A172 (cell line): ENCODE results near the gene ARHGAP22. TPM values are rescaled to one million over a fixed set of nuclear protein-coding genes. Genes with fewer than 3 reads are reported as not detected.

Experiments used
- DNase-seq: peaks from one replicate; pipeline ENCODE4 v3.0.0-alpha.2; 2015; ENCODE audit warnings: low spot score
- total RNA-seq: library from RNA; depleted of rRNA; stranded (reverse); fragments of >200 nt; shearing (Covaris generic); gene quantifications from 2 replicates; pipeline ENCODE4 v1.2.3, GENCODE V29; 2014

The ARHGAP22 gene
- total RNA-seq, 1 experiment from 2014 or later, result 8.2 TPM

DNA sequence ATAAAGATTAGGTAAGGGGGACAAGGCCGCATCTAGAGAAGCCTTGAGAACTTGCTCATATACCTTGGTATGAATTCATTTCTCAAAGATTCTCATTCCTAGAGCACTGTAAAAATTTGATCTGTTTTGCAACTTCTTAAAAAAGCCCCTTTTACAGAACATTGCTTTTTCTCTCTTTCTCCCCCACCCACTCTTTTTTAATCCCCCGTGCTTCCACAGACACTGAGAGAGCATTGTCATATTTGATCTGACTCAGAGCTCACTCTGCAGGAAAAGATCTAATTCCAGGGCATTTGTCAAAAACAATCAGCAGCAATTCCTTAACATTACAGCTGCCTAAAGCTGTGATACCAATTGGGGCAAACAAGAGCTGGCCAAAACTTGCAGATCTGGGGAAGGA, 92.0 kb downstream of the ARHGAP22 start:
- DNase-seq, result no peak

DNA sequence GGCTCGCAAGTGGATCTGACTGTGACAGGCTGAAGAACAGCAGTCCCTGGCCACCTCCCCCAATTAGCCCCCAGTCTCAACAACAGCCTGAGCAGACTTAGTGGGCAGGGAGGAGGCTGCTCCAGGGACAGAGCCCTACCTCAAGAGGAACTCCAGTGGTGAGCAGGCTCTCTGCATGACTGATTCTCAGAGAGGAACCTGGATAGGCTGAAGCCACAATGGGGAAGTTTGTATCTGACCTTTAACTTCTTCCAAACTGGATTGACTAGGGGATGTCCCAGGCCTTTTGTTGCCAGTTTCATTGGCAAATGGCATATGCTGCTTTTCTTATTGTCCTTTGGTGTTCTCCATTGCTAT, 93.0 kb downstream of the ARHGAP22 start:
- DNase-seq, result no peak

DNA sequence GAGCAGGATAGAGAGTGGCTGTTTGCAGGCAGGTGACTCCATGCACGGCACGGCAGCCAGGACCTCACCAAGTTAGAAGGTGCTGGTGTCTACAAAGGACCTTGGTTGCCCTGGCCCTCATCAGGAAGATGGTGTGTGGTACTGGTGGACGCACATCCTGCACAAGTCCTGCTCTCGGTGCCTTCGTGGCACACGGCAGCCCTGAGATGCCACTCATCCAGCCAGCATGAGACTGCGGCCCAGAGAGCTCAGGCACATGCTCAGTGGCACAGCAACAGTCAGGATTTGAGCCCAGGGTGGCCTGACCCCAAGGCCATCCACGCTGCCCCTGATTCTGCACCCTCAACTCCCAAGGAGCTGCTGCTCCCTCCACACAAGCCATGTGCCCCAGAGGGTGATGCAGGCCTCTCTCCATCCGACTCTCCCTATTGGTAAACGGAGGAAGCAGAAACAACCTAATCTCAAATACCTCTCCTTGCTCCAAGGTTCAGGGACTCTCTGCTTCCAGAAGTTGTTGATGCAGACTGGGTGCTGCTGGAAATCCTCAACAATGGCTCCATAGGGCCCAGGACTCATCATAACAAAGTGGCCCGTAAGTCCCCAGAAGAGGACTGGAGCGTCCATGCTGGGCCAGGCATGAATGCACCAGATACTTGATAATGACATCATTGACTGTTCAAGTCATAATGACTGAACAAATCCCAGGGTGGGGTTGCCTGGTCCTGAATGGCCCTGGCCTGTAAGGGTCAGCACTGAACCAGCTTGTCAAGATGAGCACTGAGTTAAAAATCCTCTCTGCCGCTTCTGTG, 93.6 kb downstream of the ARHGAP22 start:
- DNase-seq, result no peak

GRCh38 chr10:48509974-48510692, 94.7 kb downstream of the ARHGAP22 start:
- no peak for DNase-seq

DNA sequence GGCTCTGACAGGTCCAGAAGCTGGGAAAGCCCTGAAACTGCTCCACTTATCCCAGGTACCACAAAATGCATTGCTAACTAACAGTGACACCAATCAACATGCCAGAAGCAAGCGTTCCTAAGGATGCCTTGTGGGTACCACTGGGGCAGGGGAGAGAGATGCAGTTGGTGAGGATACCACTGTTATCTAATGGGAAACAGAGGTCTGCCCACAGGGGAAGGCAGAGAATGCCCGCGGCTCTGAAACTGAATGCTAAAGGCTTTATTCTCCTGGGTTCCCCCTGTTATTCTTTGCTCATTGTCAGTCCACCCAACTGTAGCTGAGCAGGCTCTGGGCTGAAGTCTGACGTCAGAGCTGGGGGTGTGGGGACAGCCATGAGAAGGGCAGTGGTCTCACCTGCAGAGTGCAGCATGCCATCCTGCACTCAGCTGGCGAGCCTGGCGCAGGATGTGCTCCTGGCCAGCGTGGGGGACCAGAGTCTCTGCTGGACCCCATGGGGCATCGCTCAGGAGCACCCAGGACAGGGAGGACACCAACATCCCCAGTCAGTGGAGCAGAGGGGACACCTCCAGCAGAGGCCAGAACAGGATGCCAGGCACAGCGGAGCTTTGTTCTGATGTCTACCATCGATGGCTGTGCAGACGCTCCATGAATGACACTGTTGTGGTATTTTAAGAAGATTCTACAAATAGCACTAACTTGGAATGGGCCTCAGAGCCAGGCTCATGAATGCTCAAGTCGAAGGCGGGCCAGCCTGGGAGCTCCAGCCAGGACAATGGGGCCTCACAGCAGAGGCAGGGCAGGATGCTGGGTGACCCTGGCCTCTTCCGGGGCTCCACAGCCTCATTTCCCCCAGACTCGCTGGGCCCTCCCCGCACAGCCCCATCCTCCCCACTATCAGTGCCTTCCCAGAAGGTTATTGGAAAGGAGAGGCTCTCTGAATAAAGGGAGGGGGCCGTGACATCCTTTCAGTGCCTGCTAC, 95.8 kb downstream of the ARHGAP22 start:
- no peak for DNase-seq

GRCh38 chr10:48507933-48508790, 96.7 kb downstream of the ARHGAP22 start:
- DNase-seq, result no peak

DNA sequence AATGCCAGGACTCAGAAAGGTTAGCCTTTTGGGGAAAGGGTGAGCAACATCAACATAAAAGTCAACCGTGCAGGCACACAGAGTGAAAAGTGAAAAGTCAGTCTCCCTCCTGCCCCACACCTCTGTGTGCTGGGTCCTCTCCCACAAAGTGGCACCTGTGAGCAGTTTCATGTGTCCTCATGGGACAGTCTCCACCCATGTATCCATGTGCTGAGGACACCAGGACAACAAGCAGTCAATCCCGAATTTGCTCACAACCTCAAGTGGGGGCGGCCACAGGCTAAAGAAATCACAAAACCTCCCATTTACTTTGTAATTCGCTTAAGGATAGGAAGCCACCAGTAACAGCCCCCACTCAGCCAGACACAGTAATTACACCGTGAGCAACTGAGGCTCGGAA, 97.4 kb downstream of the ARHGAP22 start:
- DNase-seq, result no peak

DNA sequence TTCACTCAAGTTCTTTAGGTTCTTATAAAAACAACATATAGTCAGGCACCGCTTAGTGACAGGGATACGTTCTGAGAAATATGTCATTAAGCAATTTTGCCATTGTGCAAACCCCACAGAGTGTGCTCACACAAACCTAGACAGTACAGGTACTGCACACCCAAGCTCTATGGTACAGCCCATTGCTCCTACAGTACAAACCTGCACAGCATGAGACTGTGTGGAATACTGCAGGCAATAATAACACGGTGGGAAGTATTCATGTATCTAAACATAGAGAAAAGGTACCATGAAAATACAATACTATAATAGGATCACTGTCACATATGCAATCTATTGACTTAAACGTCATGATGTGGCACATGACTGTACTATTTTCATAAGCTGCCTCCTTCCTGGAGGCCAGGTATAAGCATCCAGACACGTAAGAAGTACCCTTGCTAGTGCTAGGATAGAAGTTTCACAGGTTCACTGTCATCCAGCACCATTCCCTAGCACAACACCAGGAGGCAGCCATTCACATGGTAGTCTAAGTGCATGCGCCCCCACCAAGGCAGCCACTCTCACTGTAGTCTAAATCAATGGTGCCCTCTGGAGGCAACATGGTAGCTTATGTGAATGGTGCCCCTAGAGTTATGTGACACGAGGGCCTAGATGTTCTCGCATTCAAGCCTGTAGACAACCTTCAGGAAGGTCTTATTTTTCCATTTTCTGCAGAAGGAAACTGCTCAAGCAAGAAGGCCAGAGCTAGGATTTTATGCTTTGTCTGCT, 98.5 kb downstream of the ARHGAP22 start:
- DNase-seq, result peak; percentile 75

DNA sequence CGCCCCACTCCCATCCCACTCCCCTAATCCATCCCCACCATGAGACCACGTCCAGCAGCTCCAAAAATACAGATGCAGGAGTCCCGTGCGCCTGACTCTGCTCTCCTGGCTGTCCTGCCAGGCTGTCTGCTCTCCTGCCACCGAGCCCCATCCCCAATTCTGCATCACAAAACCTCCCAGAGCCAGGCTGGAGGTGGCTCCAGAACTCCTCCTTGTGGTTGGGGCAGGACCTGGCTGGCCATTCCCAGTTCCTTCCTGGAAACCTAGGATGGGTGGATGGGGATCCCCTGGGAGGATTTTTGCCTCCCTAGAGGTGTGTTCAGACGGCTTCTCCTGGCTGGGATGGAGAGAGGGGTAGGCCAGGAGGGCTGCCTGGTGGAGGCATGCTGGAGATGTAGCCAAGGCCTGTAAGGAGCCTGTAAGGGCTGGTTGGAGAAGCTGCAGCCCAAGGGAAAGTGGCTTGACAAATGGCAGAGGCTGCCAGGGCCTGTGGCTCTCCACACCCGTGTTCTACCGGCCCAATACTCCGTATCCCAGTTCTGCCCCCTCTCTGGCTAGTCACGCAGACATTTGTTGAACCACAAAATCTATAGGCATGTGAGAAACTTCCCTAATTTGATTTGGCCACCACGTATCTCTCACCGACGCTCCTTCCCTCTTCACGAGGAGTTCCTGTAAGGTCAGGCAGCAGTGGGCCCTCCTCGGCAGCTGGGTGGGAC, 99.3 kb downstream of the ARHGAP22 start:
- DNase-seq, result no peak

GRCh38 chr10:48504141-48504885, 100.6 kb downstream of the ARHGAP22 start:
- DNase-seq, result no peak

DNA sequence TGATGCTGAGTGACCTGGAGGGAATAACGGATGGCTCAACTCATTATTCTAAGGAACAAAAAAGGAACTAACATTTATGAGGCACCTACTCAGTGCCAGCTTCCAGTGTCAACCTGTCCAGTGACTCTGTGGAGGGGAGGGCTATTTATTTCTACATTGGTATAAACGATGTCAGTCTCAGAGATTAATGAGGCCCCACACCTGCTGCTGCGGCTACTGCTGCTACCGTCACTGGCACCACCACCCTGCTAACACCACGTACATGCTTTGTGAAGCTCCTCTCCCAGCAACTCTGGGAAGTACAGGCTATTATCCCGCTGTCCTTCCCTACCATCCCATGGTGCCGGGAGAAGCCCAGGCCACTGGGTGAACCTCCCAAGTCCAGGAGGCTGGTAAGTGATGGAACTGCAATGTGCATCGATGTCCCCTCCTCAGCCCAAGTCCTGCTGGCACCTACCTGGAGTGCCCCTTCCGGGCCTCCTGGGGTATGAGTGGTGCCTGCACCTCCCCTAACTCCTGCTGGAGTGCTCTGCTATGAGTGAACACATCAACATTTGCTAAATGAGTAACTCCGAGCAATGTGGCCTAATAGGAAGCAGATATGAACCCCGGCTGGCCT, 101.5 kb downstream of the ARHGAP22 start:
- no peak for DNase-seq

DNA sequence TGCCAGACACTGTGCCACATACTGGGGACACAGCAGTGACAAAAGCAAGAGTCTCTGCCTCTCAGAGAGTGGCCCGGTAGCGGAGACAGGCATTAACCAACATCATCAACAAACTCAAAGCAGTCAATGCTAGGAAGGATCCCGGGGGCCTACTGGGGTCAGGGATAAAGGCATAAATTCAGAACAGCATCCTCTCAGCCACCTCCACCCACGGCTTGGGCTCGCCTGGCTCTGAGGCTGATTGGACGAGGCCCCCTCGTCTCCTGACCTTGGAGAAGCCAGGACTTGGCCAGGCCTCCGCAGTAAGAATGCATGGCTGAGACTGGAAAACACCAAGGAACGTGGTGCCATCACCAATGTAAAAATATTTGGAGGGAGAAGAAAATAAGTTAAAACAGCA, 102.1 kb downstream of the ARHGAP22 start:
- DNase-seq, result no peak

- DNase-seq, result no peak
Observed at GRCh38 chr10:48501787-48502771, 102.8 kb downstream of the ARHGAP22 start.

- DNase-seq, result no peak
Observed at GRCh38 chr10:48501226-48501625, 103.6 kb downstream of the ARHGAP22 start.

- DNase-seq, result no peak
Observed at GRCh38 chr10:48500771-48501170, 104.1 kb downstream of the ARHGAP22 start.

DNA sequence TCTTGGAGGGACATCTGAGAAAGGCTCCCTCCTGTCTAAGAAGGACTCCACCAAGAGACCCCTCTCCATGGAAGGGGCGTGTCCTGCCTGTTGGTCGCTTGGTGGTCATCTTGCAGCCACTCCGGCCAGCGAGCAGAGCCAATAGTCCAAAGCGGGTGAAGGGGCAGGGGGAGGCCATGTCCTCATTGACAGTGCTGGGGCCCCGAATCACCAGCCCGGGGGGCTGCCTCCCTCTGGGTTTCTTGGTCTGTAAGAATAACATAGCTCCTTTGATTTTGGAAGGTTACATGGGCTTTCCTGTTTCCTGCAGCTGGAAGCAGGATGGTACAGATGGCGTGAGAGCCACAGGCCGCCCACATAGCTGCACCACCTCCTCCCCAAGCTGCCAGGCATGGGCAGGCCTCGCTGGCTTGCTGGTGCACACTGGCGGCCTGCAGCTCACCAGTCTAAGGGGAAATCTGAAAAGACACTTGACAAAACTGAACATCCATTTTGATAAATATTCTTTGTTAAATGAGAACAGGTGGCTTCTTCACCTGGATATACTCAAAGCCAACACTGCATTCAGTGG, 105.8 kb downstream of the ARHGAP22 start:
- DNase-seq, result no peak
